Mononuclear cell (primary cell): Measurements from ENCODE around the gene SFXN4. TPM values are rescaled to one million over a fixed set of nuclear protein-coding genes. Genes with fewer than 3 reads are reported as not detected.
"Not testable (repeated sequence)": the region's sequence is repeated elsewhere in the genome, so short reads cannot be mapped to it uniquely, and the experiment has no call there.

Experiments
- H3K27me3 ChIP-seq: 2 replicates; pipeline ENCODE4 v1.6.0; 2011; ENCODE audit warnings: low read length, control low read depth; ENCODE audit not compliant: insufficient read depth
- H3K4me1 ChIP-seq: 2 replicates; pipeline ENCODE4 v1.5.1; 2011; ENCODE audit warnings: mild to moderate bottlenecking, low read length, control low read depth; ENCODE audit not compliant: insufficient read depth
- H3K4me3 ChIP-seq: 2 replicates; pipeline ENCODE4 v1.5.1; 2011; ENCODE audit warnings: mild to moderate bottlenecking, low read length, moderate library complexity
- H3K9me3 ChIP-seq: 2 replicates; pipeline ENCODE4 v1.5.1; 2011; ENCODE audit warnings: low read depth, mild to moderate bottlenecking, control low read depth, low read length
- total RNA-seq: library from RNA; depleted of rRNA; stranded (reverse); fragments of >200 nt; gene quantifications from one replicate; pipeline ENCODE4 v1.2.3, GENCODE V29; 2012

Gene SFXN4
- total RNA-seq, 1 donor: 7.5 TPM

DNA sequence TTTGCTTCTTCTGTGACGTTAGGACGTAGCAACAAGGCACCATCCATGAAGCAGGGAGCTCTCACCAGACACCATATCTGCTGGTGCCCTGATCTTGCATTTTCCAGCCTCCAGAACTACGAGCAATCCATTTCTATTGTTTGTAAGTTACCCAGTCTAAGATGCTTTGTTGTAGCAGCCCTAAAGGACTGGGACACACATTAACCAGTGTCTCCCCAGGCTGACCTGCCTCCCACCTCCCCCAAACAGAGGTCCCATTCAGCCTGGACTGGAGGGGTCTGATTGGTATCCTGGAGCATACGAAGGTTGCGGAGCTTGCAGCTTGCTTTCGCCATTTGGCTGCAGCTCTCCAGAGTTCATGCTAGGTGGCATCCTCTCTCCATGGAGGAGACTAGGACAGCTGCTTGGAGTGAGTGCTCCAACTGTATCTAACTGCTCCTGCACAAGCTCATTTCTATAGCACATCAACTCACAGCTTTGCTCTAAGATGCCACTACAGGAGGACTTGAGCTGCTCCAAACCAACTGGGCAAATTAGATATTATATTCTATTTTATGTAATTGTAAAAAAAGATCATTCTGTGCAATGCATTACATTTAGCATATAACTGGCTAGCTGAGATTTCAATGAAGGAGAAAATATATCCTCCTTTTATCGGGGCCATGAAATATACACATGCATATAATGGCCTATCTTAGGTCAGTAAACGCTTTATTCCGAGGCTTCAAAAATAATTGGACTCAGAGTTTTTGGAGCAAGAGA is 33.9 kb upstream of the SFXN4 start:
- H3K9me3 ChIP-seq: no peaks in the 10 kb centered on the region
- no peak overlapping the region for H3K4me3 ChIP-seq
- peaks cover 11% of the 10 kb centered on the region for H3K4me1 ChIP-seq
- H3K27me3 ChIP-seq: no peaks in the 10 kb centered on the region

DNA sequence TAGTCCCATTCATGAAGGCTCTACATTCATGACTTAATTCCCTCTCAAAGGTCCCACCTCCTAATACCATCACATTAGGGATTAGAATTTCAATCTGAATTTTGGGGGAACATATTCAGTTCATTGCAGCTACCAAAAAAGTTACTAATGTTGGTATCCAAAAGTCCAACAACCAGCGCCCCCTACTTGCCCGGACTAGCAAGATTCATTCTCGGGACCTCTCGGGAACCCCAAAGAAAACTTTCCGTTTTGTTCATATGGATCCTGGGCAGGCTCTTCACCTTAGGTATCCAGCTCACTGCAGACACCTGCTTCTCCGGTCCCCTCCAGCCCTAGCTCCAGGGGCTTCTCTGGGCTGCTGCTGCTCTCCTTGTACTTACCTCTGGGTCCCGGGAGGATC is 32.9 kb upstream of the SFXN4 start:
- no peaks in the 10 kb centered on the region for H3K27me3 ChIP-seq
- H3K9me3 ChIP-seq: no peaks in the 10 kb centered on the region
- H3K4me1 ChIP-seq: peaks cover 11% of the 10 kb centered on the region
- no peak overlapping the region for H3K4me3 ChIP-seq

DNA sequence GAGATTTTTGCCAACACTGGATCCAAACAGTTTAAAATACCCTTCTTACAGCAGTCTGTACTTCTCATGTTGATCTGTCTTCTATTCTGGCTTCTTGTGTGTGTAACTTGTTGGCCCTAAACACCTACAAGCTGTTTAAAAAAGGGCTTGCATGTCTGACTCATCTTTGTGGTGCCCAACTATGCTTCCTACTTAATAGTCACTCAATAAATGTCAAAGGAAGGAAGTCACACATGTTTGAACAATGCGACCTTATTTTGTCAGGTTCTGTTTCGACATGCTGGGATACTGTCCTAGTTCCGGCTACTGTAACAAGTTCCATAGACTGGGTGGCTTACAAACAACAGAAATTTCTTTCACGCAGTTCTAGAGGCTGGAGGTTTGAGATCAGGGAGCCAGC is 32.4 kb upstream of the SFXN4 start:
- H3K9me3 ChIP-seq: no peaks in the 10 kb centered on the region
- peaks cover 11% of the 10 kb centered on the region for H3K4me1 ChIP-seq
- H3K27me3 ChIP-seq: no peaks in the 10 kb centered on the region
- H3K4me3 ChIP-seq: no peak overlapping the region

DNA sequence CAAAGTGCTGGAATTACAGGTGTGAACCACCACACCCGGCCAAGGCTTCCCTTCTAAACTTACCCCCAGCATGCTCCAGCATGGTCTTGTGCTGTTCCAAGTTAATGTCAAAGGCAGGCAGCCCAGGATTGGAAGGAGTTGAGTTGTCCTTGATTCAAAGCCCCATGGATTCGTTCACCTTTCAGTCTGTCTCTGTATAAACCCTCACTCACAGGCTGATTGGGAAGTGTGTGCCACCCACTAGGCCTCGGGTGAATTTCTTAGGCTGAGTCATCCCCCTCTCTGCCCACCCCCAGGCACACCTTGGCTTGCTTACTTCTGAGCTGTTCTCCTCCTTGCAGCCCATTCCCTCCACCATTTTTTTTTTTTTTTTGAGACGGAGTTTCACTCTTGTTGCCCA is 26.4 kb upstream of the SFXN4 start:
- Histone ChIP-seq H3K27me3 (no peaks in the 10 kb centered on the region), H3K4me1 (peaks cover 21% of the 10 kb centered on the region), H3K9me3 (no peaks in the 10 kb centered on the region), H3K4me3 (no peak overlapping the region)

DNA sequence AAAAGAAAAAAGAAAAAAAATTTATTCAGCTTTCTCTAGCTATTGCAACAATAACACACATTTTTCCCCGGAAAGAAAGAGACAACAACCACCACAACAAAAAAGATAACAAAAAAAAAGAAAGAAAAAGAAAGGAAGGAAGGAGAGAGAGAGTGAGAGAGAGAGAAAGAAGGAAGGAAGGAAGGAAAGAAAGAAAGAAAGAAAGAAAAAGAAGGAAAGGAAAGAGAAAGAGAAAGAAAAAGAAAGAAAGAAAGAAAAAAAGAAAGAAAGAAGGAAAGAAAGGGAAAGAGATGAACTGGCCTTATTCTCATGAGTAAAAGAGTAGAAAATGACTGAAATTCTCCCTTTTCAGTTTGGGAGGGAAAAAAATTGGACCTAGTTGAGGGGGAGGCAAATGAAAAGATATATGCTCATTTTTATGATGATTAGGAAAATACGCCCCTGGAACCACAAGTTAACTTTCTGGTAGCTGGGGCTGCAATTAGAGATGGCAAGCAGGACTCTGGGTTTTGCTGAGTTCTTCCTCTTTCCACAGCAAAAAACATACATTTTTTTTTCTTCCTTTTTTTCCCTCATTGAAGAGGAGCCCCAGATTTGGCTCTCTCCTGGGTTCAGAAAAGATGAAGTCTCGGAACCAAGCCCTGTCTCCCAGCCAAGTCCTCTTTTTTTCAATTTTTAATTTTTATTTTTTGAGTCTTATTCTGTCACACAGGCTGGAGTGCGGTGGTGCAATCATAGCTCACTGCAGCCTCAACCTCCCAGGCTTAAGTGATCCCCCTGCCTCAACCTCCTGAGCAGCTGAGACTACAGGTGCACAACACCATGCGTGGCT is 25.7 kb upstream of the SFXN4 start:
- Histone ChIP-seq H3K4me1 (peaks cover 21% of the 10 kb centered on the region), H3K27me3 (no peaks in the 10 kb centered on the region), H3K9me3 (no peaks in the 10 kb centered on the region), H3K4me3 (no peak overlapping the region)

DNA sequence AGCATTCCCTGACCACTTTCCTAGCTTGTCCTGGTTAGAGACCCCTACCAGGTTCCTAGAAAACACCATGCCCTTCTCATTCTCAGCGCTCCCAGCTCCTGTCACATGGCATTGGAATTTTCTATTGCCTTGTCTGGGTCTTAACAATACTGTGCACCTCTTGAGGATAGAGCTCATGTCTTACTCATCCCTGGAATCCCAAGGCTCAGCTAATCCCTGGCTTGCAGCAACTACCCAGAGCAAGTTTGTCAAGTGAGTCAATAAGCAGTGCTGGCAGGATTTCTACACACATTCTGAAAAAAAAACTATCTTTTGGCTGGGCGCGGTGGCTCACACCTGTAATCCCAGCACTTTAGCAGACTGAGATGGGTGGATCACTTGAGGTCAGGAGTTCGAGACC is 24.8 kb upstream of the SFXN4 start:
- Histone ChIP-seq H3K9me3 (no peaks in the 10 kb centered on the region), H3K4me3 (no peak overlapping the region), H3K4me1 (peaks cover 21% of the 10 kb centered on the region), H3K27me3 (no peaks in the 10 kb centered on the region)

DNA sequence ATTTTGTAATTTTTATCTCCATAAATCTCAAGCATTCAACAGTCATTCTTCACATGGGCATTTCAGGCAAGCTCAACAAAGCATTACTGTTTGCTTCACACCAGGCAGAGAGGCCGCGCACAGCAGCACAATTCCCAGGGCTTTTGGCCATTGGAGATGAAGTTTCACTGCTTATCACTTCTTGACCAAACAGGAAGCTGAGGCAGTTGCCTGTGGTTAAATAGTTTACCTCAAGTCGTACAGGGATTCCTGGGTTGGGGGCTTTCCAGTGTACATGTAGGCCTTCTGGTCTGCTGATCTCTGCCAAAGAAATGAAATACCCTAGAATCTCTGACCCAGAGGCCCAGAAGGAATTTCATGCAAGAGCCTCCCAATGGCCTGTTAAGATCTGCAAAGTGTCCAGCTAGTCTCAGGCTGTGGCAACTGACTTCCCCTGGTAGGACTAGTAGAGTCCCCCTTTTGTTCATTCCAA is 24.3 kb upstream of the SFXN4 start:
- H3K4me3 ChIP-seq: no peak overlapping the region
- H3K4me1 ChIP-seq: peaks cover 21% of the 10 kb centered on the region
- H3K9me3 ChIP-seq: no peaks in the 10 kb centered on the region
- no peaks in the 10 kb centered on the region for H3K27me3 ChIP-seq

DNA sequence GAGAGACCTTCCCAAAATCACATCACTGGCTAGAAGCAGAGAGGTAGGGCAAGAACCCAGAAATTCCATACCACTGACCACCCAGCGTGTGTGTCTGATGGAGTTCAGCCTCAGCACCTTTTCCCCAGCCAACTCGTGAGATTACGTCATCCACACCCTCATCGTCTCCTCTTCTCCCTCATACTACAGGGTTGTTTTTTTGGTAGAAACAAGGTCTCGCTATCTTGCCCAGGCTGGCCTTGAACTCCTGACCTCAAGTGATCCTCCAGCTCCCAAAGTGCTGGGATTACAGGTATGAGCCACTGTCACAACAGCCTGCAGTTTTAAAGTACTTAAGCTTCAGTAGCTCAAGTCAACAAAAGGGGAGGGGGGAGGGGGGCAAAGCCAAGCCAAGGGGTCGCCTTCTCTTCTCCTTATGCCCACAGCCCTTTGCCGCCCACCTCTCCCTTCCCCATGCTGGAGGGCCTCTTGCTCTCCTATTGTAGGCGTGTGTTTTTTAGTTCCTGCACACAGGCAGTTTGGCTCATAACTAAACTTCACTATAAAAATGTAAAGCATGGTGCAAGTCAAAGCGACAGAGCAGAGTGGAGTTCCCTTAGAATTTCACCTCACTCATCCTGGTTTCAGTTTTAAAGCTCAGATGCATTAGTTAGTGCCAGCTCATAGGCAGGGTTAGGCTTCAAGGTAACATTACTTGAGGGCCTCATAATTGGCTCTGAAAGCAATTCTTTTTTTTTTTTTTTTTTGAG is 18.3 kb upstream of the SFXN4 start:
- Histone ChIP-seq H3K4me3 (no peak overlapping the region), H3K9me3 (no peaks in the 10 kb centered on the region), H3K4me1 (peaks cover 6% of the 10 kb centered on the region), H3K27me3 (no peaks in the 10 kb centered on the region)

DNA sequence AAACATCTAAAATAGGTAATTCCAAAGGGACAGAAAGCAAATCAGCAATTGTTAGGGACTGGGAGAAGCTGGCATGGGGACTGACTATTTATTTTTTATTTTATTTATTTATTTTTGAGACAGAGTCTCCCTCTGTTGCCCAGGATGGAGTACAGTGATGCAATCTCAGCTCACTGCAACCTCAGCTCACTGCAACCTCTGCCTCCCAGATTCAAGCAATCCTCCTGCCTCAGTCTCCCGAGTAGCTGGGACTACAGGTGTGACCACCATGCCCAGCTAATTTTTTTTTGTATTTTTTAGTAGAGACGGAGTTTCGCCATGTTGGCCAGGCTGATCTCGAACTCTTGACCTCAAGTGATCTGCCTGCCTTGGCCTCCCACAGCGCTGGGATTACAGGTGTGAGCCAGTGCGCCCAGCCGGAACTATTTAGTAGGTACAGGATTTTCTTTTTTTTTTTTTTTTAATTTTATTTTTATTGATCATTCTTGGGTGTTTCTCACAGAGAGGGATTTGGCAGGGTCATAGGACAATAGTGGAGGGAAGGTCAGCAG is 15.4 kb upstream of the SFXN4 start:
- not testable (repeated sequence) for H3K9me3 ChIP-seq, H3K4me3 ChIP-seq, H3K27me3 ChIP-seq
- peaks cover 25% of the 10 kb centered on the region for H3K4me1 ChIP-seq

DNA sequence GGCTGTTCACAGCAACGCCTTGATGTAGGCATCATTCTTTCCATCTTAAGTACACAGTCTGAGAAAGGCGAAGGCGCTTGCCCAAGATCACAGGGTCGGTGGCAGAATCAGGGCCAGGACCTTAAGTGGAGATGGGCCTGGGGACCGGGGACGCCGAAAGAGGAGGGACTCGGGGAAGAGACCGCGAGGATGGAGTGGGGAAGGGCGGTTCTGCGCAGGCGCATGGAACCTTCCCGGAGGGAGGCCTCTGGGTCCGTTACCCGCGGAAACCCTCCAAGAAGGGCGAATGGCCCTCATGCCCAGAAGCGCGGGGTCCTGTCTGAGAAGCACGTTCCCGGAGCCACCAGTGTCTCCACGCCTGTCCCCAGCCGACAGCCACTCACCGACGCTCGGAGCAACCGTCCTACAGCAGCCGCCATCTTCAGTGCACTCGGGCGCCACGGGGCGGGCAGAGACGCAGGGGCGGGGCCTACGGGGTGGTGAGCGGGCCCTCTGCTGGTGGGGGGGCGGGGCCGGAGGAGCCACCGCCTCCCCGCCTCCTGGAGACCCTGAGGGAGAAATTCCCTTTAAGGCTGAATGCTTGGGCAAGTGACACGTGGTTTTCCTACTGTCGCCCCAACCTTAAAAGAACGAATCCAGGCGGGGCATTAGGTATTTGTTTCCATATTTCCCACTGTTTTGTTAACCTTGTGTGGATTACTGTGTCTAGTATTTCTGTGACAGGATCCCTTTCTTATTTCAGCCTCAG is 13.0 kb upstream of the SFXN4 start, which contains the start of gene PRDX3:
Gene PRDX3, minus strand, starts transcription at position 441 of the 748 bp plus-strand sequence. Its CDS starts 22 bp downstream, at position 419.
- Histone ChIP-seq H3K4me1 (peaks cover 25% of the 10 kb centered on the region), H3K27me3 (no peaks in the 10 kb centered on the region), H3K4me3 (peak within 1 kb of the TSS; percentile 97), H3K9me3 (no peaks in the 10 kb centered on the region)

DNA sequence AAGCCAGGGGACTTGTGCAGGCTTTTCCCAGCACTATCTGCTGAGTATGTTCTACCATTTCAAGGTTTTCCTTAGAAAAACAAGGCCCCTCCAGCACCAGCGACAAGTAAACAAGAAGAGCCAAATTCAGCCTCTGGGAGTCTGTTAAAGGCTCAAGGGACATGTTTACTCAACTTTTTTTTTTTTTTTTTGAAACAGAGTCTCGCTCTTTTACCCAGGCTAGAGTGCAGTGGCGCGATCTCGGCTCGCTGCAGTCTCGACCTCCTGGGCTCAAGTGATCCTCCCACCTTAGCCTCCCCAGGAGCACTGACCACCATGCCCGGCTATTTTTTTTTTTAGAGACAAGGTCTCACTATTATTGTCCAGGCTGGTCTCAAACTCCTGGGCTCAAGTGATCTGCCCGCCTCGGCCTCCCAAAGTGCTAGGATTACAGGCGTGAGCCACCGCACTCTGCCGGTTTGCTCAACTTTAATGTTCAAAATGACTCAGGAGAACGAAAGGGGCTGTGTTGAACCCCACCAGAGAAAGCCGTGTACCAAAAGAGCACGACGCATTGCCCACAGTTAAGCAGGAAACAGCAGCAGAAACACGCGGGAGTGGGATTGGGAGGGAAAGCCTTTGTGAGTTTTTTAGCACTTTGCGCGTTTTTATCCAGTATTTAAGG is 12.3 kb upstream of the SFXN4 start:
- Histone ChIP-seq H3K4me1 (peaks cover 25% of the 10 kb centered on the region), H3K27me3 (no peaks in the 10 kb centered on the region), H3K4me3 (peak overlapping the region; percentile 97), H3K9me3 (no peaks in the 10 kb centered on the region)

DNA sequence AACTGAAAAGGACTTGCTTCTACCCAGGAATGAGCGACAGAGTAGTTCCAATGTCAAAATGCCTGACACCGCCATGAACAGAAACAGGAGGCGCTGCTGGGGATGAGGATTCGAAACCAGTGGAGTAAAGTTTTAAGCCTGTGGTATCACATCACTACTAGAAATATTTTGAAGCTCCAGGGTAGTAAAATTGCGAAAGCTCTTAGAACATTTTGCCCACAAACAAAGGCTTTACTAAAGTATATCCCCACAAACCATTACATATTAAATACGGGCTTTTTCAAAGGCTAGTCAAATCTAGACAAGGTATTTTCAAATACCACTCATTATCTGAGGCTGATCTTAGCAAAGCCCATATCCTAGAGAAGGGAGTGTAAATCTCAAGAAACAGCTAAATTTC is 10.7 kb upstream of the SFXN4 start:
- Histone ChIP-seq H3K9me3 (no peaks in the 10 kb centered on the region), H3K4me3 (no peak overlapping the region), H3K4me1 (peaks cover 25% of the 10 kb centered on the region), H3K27me3 (no peaks in the 10 kb centered on the region)

DNA sequence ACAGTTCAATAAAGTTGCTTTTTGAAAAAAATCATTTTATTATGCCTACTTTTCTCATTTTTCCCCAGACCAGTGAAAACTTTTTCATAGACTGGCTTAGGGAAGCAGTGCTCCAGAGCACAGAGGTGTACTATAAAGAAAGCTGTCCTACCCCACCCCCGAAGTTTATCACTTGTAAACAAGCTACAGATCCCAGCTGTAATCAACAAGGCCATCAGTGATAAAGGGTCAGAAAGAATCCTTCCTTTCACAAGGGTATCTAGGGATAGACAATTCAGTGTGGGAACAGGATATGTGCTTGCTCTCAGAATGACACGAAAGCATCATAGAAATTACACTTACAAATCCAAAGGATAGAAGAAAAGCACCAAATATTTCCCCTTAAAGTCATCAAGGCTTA is 8.6 kb upstream of the SFXN4 start:
- Histone ChIP-seq H3K4me1 (peaks cover 22% of the 10 kb centered on the region), H3K9me3 (no peaks in the 10 kb centered on the region), H3K27me3 (no peaks in the 10 kb centered on the region), H3K4me3 (no peak overlapping the region)

DNA sequence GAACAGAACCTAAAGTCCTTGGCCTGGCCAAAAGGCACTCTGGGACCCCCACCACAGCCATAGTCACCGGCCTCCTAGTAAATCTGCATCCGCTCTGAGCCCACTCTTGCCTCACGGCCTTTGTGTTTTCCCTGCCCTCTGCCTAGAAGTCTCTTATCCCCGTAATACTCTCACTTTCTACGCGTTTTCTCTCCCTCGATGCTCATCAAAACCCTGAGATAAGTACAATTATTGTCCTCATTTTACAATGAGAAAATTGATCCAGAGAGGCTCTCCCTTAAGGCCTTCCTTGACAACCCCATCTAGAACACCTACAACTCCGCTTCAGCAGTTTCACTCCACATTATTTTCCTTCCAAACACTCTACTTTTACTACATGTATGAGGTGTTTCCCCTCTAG is 1.5 kb upstream of the SFXN4 start:
- Histone ChIP-seq H3K4me3 (no peak overlapping the region), H3K27me3 (no peaks in the 10 kb centered on the region), H3K9me3 (no peaks in the 10 kb centered on the region), H3K4me1 (peaks cover 26% of the 10 kb centered on the region)
